Activated T-cell treated with anti-CD3 and anti-CD28 coated beads for 48 hours (primary cell): ENCODE measurements around the gene CREB3L2.
"Not testable (repeated sequence)": the region's sequence is repeated elsewhere in the genome, so short reads cannot be mapped to it uniquely, and the experiment has no call there.

Experiments used
- DNase-seq: peaks from one replicate; pipeline ENCODE4 v3.0.0-alpha.2; 2020; ENCODE audit warnings: low read depth

CREB3L2 gene

DNA sequence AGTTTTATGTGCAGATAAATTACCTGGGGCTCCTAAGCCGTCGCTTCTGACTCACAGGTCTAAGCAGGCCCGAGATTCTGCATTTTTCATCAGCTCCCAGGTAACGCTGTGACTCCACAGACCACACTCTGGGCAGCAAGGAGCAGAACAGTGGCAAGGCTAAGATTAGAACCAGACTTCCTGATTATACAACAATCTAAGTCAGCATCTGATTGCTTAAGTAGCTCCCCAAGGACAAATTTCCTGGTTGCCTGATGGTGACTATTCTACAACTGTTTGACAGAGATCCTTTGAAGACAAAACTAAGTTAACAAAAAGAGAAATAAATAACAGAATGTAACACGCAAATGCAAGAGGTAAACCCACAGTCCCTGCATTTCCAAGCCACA is 69.0 kb downstream of the CREB3L2 start:
- DNase-seq, result no peak

DNA sequence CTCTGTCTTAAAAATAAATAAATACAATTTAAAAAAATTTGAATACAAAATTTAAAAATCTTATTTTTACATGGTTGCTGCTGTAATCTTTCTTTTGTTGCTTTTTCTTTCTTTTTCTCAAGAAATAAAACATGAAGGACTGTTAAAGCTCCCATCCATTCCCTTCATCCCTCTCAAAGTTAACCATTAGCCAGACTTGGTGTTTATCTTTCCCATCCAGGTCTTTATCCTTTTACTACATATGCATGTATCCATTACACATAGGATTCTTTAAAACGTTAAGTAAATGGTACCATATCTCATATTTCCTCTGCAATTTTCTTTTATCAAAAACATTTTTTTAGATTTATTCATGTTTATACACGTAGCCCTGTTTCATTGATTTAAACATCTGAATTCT is 70.1 kb downstream of the CREB3L2 start:
- no peak for DNase-seq

DNA sequence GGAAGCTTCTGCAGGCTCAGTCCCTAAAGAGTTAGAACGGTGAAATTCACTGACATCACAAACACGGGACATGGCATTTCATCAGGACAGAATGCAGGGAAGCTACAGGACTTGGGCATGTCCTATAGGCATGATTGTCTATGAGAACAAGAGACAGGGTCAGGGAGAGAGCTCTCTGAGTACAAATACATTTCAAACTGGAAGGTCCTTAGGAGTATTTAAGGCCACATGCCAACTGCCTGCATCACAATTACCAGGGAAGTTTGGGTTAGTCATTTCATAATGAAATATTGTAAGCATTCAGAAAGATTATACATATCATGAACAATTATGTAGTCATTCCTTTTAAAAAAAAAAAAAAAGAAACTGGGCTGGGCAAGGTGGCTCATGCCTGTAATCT is 71.3 kb downstream of the CREB3L2 start:
- DNase-seq, result no peak

DNA sequence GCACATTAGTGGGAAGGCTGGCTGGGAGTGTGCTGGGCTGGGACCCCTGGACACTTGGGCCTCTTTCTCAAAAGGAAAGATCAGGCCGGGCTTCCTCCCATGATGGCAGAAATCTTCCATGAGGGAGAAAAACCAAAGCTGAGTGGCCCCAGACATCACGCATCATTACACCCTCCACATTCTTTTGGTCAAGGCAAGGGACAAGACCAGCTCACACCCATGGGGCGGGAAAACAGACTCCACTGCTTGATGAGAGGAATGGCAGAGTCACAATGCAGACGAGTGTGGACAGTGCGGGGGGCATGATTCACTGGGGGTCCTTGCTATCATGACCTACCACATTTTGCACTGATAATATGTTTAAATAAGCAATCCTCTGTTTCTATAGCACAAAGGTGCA is 73.3 kb downstream of the CREB3L2 start:
- DNase-seq, result no peak

DNA sequence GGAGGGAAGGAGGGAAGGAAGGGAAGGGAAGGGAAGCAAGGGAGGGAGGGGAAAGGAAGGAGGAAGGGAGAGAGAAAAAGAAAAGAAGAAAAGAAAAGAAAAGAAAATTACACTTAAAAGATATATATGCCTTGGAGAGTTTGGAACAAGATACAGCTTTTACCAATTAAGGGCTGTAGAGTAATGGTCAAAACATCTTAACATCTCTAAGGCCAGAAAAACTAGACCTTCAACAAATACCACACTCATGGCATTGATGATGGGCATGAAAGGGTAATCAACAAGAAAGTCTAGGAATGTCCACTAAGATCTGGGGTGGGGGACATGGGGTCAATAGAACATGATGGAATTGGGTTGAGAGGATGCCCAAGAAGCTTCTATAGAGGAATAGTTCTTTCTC is 74.5 kb downstream of the CREB3L2 start:
- no peak for DNase-seq

DNA sequence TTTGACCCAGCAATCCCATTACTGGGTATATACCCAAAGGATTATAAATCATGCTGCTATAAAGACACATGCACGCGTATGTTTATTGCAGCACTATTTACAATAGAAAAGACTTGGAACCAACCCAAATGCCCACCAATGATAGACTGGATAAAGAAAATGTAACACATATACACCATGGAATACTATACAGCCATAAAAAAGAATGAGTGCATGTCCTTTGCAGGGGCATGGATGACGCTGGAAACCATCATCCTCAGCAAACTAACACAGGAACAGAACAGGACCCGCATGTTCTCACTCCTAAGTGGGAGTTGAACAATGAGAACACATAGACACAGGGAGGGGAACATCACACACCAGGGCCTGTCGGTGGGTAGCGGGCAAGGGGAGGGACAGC is 75.7 kb downstream of the CREB3L2 start:
- not testable (repeated sequence) for DNase-seq

DNA sequence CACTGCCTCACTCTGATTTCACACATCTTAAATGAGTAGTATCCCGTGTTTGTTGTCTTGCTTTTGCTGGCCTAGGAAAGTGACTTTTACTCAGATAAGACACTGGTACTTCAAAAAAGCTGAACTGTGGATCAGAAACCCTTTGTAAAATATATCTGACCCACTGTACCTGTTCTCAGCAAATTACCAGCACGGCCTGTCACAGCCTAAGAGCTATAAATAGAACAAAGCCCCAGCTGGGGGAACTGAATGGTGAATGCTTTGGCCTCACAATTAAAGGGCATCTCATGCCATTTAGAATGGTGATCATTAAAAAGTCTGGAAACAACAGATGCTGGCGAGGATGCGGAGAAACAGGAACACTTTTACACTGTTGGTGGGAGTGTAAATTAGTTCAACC is 76.1 kb downstream of the CREB3L2 start:
- no peak for DNase-seq

DNA sequence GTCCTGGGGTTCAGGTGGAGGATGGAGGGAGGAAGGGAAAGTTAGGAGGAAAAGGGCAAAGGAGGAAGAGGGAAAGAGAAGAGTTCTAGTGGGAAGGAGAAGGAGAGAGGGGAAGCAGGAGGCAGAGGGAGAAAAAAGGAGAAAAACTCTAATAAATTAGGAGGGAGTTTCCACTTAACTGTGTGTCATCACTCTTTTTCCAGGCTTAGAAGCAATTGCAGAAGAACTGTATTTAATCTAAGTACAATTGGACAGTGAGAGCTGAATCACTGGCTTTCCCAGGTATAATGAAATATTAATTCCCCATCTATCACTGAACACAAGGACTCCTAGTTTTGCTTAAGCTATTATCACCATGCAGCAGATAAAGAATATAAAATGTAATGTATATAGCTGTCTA is 76.8 kb downstream of the CREB3L2 start:
- no peak for DNase-seq

DNA sequence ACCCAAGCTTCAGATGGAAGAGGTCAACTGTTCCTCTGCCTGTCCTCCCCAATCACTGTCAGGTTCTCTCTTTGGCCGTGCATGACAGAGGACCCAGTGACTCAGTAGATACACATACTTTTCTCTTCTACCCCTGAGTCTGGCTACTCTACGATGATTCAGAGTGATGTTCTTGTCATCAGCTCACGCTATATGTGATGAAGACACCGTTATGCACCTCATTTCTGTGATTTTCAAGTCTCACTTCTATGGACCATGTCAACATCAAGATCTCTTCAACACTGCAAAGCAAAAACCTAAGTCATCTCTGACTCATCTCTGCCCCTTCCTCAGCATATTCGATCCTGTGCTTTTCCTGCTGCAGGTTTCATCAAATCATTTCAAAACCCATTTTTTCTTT is 78.5 kb downstream of the CREB3L2 start:
- no peak for DNase-seq

DNA sequence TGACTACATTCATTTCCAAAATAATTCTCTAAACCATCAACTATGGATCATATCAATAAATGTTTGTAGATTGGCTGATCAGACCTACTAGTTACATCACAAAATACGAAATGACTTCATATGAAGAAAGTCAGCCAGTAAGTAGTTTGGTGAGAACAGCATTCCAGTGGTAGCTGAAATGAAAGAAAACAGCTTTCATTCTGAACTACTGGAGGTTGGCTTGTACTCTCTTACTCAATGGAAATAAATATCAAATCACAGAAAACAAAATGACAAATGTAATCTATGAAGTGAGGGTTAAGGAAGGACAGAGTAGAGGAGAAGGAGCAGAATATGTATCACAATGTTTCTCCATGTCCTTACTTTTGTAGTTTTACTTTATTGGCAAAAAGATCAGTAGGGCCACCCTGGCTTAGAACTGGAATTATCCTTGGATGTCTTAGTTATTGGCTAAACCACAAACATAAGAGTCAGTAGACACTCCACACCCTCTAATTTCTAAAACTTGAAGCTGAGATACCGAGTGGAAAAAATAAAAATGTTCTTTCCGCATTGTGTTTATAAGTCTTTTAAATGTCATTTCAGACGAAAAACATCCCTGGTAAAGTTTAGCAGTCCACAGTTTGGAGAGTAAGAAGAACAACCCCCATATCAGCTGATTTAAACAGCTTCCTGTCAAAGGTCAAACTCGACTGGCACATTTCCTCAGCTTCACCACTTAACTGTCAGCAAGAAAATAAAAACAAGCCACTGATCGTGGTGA is 81.1 kb downstream of the CREB3L2 start:
- no peak for DNase-seq

DNA sequence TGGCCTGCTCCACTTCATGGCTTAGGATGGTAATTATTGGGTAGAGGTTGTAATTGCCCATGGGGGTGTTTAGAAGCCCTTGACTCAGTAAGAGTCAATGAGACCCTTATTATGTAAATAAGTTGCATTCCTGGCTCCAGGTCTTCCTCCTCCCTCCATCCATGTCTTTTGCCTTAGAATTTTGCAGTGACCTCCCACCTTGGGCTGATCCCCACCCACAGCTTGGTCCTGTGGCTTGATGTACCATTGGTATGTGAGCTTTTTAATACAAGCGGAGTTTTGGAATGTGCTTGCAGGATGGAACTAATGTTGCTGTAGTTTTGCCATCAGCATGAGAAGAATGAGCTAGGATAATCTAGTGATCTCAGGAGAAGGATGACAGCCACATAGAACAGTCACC is 81.9 kb downstream of the CREB3L2 start:
- DNase-seq, result no peak

DNA sequence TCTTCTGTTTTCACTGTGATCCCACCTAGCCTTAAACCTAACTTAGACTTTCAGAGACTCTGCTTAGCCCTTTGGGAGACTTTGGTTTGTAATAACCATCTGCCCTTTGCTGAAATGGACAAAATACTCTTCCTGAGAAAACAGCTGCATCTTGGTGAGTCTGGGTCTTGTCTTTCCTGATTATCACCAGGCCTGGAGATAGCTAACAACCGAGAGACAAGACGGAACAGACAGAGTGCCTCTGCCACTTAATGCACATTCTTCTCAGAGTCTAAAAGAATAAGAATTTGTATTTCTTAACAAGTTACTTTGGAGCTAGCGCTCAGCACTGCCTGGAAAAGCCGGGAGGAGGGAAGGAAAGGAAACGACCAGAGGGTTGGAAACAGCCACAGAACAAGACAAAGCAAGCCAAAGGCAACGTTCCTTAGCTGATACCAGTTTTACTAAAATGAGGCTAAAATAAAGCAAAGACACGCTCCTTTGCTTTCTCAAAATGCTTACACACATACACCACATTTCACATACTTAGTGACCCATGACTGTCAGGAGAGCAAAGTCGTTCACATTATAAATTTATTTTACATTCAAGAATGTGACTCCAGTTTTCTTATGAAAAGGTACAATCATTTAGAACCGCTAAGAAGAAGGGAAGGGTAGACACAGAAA is 84.8 kb downstream of the CREB3L2 start:
- no peak for DNase-seq

DNA sequence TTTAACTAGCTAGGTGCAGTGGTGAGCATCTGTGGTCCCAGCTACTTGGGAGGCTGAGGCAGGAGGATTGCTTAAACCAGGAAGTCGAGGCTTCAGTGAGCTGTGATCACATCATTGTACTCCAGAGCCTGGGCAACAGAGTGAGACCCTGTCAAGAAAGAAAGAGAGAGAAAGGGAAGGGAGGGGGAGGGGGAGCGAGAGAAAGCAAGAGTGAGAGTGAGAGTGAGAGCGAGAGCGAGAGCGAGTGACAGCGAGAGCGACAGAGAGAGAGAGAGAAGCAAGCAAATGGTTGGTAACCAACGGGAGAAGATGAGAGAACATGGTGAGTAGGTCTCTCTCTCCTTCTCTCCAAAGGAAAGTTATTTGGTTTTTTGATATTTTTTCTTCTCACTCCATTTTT is 85.3 kb downstream of the CREB3L2 start:
- DNase-seq, result no peak

DNA sequence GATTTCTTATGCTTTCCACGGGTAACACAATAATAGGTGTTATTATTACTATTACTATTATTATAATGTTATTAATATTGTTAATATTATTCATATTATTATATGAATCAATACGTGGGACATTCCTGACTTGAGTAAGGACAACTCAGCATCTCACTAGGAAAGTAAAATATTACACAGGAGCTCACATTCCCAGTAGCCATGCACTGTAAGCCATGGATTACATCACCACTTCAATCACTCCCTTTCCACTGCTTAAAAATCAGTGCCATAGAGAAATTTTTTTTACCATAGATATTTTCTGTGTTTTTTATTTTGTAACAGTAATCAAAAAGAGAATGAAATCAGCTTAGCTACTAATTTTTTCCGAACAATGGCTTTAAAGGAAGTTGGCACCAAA is 86.6 kb downstream of the CREB3L2 start:
- DNase-seq, result no peak

DNA sequence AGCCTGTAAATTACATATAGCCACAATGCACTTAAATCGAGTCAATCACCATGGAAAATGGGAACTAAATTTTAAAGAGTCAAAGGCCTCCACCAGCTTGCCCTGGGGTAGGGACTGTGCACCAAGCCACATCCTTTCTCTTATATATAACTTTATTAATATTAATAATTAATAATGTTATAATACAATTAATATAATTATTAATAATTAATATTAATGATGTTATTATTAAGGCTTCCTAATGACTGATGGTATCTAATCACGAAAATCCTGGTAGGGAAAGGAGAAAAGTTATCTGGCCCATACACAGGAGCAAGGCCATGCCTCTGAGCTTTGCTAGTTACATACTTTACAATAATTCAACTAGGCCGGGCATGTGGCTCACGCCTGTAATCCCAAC is 87.9 kb downstream of the CREB3L2 start:
- DNase-seq, result no peak

DNA sequence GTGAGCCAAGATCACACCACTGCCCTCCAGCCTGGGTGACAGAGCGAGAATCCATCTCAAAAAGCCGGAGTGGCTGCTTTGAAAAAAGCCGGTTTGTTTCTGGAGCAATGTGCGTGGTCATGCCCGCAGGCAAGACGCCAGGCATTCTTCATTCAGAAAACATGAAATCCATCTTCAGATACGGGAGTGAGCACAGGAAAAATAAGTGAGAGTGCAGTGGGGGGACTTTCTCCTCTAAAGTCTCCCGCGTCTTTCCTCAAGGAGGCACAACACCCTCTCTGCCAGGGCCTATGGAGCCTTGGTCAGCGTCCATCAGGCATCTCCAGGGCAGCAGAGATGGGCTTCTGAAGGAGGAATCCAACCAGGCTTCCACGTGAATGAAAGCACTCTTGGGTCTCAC is 92.8 kb downstream of the CREB3L2 start:
- DNase-seq, result no peak

DNA sequence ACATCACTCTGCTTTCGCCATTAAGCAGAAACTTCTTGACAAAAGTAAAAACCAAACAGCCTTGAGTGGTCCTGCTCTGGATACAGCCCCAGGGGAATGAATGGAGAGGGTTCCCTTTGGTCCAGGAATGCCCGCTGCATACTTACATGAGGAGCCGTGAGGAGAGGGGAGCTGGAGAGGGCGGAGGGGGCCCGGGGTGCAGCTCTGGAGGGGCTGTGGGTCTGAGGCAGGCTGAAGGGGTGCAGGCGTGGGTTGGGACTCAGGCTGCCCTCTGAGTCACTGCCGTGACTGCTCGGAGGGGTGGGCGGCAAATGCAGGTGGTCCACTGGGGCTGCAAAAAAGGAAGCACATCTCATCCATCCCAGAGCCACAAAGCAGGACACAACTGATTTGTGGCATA is 93.8 kb downstream of the CREB3L2 start:
- DNase-seq, result no peak

DNA sequence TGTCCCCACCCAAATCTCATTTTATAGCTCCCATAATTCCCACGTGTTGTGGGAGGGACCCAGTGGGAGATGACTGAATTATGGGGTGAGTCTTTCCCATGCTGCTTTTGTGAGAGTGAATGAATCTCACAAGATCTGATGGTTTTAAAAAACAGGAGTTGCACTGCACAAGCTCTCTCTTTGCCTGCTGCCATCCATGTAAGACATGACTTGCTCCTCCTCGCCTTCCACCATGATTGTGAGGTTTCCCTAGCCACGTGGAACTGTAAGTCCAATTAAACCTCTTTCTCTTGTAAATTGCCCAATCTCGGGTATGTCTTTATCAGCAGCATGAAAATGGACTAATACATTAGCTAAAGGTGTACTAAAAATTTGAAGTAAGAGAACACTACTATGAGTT is 95.2 kb downstream of the CREB3L2 start:
- DNase-seq, result not testable (repeated sequence)

DNA sequence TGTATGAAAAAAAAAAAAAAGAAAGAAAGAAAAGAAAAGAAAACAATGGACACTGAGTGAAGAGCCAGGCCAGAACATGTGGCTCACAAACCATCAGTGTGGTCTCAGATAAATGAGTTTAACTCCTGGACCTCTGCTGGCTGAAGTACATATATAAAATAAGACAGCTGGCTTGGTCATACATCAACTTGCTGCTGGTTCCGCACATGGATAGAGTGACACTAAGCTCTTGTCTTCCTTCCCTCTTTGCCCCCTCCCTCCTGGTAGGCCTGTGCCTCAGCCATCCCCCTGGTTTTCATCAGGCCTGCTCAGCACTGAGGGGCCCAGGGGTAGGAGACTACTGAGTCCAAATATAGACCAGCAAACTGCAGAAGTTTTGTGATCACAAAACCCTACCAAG is 97.1 kb downstream of the CREB3L2 start:
- DNase-seq, result no peak

DNA sequence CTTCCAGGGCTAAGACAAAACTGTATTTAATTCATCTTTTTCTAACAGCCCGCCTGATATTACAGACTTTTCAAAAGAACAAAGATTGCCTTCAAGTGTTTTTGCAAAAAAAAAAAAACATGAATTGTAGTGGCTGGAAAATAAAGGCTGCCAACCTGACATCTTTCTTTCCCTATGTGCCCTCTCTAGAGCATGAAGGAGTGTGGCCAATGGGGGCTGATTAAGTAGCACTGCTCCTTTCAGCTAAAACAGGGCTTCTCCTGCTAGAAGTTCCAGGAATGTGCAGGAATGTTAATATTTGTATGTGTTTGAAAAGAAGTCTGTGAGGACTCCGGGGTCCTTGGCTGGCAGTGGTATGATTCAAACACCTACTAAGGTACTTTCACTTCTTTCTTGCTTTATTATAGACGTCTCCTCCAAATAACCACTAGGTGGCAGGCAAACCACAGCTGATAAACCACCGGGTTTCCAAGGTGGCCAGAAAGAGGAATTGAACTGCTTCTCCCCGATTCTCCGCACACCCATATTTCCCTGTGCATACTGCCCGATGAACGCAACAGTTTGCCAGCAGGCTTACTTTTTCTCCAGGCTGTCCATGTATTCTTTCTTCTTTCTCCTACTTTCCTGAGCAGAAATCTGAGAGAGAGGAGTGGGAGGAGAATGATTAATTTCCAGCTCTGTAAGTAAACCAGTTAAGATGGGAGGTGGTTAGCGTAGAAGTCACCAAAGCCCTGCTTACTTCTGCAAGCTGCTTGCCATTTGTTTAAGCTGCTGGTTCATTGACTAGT is 98.3 kb downstream of the CREB3L2 start:
- no peak for DNase-seq

DNA sequence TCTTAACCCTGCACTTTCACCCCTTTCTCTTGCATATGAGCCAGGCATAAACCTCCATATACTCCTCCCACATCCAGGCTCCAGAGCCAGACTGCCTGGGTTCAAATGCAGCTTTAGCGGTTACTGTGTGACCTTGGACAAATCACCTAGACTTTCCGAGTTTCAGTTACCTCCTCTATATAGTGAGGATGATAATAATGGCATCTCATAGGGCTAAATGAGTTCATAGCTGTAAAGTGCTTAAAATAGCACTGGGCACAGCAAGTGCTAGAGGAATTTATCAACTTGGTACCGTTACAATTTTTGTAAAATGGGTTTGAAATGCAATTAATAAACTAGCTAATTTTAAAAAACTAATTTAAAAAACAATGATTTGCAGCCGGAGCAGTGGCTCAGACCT is 101.7 kb downstream of the CREB3L2 start:
- no peak for DNase-seq

DNA sequence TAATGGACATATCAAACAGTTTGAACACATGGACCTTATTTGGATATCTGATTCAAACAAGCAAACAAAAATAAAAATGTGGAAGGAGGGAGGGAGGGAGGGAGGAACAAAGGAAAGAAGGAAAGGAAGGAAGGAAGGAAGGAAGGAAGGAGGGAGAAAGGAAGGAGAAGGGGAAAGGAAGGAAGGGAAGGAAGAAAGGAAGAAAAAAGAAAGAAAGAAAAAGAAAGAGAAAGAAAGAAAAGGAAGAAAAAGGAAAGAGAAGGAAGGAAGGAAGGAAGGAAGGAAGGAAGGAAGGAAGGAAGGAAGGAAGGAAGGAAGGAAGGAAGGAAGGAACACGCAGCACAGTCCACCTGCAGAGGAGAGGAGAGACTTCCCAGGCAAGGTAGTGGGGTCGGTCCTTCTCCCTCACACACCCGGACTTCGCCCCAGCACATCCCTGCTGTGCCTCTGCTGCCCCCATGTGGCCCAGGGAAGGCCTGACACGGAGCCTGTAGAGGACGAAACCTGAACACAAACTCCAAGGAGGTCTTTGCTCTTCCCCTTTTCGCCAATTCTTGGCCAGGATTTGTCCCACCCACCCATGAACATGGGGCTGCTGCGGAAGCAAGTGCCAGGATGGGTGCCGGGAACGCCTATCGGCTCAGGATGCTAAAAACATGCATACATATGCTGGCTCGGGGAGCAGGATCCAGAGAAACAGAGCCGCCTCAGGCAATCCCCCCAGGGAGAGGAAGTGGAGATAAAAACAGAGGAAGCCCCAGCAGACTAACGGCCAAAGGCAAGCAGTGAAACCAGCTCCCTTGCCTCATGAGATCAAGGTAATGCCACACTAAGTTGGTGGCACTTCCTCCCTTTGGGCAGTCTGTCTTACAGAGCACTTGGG is 102.8 kb downstream of the CREB3L2 start:
- DNase-seq, result peak; percentile 74
